Activated CD4-positive, alpha-beta T cell treated with anti-CD3 and anti-CD28 coated beads, Interleukin-2, amount 50 U/mL, for 4 hours (primary cell): ENCODE data around the gene RRP8.

Experiments used
- DNase-seq, 2 experiments: peaks; one replicate each; pipeline ENCODE4 v3.0.0-alpha.2; 2020

The RRP8 gene

DNA sequence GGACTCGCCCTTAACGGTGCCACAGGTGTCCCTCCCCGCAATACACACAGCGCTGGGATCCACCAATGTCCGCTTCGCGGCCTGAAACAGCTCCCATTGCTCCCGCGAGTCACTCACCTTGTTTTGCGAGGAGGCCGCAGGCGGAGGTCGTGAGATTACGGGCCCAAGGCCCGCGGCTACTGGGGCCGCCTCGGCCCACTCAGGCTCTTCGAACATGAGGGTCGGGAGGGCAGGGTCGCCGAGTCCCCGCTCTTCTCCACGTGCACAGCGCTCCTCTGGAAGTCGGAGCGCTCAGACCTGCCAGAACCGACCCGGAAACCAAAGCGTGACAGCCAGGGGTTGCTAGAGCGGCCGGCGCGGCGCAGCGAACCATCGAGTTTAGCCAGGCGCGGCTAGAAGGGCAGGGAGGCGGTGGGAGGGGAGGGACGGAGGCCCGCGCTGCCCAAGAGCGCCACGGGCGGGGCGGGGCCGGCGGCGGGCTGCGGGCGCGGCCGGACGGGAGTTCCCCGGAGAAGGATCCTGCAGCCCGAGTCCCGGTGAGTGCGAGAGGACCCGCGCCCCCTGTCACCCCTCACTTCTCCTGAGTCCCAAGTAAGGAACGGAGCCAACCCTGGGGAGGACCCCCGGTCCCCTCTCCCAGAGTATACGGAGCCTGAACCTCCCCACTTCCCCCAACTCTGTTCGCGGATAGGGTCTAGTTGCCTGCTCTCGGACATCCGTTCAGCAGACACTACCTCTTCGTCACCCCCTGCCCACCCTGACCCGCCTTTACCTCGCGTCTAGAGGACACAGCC, at the start of gene RRP8, which contains the start of gene ILK:
RRP8 (minus strand) TSS at position 330 of the 794 bp plus-strand sequence; CDS start at position 216, 114 bp downstream.
ILK (plus strand) TSS at position 488 of the 794 bp plus-strand sequence. CDS start 498 bp downstream, outside the sequence.
- DNase-seq, result peak; percentile 71 to 75

DNA sequence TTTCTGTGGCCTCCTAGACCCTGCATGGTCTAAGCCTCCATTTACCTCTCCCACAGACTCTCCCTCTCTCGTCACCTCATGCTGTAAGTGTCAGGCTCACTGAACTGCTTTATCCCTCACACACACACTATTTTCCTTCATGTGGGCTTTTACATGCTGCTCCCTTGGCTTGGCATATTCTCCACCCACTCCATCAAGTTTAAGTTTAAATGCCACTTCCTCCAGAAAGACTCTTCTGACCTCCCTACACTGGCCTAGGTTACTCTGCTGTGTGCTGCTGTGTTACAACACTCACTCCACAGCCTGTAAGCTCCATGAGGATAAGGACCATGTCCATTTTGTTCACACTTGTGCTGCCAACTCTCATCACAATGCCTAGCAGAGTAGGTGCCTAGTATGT, 49.7 kb upstream of the RRP8 start:
- DNase-seq, result no peak

DNA sequence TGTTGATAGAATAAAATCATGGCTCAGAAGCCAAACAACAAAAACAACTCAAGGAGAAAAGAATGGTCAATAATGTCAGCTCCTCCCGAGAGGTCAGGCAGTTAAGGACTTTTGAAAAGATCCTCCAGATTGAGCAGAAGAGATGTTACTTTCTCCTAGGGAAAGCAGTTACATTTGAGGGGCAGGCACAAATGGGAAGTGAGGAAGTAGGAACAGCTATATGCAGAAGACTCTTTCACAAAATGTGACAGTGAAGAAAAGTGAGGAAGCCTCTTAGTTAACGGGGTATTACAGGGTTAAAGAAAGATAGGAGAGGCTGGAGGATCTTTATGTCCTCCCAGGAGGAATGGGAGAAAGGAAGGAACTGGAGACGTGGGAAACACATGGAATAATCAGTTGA, 48.8 kb upstream of the RRP8 start:
- no peak for DNase-seq

DNA sequence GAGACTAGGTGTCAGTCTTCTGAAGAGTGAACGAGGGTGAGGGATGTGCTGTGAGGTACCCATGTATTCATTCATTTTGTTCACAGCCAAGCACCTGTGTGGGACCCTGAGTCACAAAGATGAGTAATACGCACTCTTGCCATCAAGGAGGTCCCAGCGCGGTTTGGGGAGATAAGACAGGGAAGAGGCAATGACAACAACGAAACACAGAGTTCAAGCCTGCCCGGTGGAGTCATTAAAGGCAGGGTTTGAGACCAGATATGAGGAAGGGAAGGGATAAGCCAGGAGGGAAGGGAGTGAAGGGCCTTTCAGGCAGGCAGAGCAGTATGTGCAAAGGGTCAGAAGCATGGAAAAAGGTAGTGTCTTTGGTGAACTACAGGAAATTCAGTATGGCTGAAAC, 47.6 kb upstream of the RRP8 start:
- peak in 1 of 2 experiments; percentile 12 for DNase-seq

DNA sequence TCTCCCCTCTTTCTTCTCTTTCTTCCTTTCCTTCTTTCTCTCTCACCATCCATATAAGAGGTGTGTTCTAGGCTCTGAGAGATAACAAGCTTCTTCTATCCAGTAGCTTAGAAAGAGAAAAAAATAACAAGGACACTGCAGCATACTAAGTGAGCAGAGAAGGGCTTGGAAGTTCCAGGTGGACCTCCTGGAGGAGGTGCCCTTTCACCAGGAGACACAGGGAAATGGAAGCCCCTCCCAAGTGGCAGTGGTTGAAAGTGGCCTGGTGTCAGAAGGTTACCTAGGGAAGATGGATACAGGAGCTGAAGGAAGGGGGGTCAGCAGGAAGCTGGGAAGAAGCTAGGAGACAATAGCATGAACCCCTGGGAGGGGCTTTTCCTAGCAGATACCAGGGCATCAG, 46.7 kb upstream of the RRP8 start:
- DNase-seq, result no peak

DNA sequence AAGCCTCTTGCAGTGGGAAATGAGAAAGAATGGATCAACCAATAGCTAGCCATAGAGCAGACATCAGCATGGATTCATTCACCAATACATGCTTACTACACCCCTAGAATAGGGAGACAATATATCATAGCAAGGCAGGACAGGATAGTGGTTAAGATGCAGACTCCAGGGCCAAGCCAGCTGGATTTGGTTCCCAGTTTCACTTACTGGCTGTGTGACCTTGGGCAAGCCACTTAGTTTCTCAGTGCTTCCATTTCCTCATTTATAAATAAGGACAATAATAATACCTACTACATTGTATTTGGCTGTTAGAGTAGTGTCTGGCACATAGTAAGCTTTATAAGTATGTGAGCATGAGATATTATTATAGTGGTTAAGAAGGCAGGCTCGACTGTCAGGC, 45.1 kb upstream of the RRP8 start:
- DNase-seq, result no peak

DNA sequence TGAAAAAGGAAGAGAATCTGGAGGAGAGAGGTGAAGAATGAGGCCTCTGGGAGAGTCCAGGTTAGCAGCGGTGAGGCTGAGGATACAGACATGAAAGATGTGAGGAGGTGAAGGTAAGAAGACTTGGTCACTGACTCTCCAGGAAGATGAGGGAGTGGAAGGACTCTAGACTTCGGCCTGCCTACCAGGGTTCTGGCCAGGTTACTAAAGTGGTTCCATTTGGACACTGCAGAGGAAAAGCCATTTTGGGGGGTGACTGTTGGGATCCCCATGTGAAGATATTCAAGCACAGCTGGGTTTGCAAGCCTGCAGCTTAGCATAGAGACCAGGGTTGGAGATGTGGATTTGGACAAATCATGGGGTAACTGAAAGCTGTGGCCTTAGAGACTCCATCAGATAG, 44.4 kb upstream of the RRP8 start:
- no peak for DNase-seq

DNA sequence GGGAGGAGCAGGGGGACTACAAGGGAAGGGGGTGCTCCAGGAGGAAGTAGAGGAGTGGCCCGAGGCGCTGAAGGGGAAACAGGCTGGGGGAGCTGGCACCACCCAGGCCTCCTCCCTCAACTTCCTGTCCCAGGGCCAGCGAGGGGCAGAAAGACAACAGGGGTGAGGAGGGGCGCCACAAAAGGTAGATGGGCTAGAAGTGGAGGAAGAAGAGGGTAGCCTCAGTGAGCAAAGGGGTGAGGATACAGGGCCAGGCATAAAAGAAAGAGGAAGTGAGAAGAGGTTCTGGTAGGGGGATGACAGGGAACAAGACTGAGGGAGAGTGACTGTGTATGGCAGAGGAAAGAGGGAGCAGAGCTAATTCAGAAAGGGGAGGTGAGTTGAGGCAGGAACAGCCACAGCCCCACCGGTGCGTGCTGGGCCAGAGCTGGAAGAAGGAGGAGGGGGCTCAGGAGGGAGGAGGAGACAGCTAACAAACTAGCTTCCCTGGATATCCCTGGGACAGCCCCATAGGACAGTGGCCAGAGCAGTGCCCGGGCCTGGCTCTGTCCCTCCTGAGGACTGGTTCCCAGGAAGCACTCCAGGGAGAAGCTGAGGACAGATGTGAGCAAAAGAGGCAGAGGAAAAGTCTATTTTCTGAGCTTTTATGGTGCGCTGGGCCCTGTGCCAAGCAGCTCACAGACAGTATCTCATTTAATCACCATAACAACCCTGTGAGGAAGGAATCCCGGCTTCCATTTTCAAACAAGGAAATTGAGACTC, 43.7 kb upstream of the RRP8 start:
- DNase-seq, result no peak

DNA sequence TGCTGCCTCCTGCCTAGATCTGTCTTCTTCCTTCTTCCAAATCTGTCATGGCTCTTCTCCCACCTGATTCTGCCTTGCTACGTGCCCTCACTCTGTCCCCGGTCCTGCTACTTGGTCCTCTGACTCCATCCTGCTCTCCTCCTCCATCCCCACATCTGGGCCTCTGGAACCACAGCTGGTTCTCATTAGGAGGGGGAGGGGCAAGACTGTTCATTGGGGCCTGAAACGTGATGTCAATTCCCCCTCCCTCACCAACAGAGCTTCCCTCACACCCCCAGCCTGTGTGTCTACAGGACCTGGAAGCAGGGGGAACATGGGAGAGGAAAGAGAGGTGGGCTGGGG, 43.1 kb upstream of the RRP8 start:
- DNase-seq, result no peak

DNA sequence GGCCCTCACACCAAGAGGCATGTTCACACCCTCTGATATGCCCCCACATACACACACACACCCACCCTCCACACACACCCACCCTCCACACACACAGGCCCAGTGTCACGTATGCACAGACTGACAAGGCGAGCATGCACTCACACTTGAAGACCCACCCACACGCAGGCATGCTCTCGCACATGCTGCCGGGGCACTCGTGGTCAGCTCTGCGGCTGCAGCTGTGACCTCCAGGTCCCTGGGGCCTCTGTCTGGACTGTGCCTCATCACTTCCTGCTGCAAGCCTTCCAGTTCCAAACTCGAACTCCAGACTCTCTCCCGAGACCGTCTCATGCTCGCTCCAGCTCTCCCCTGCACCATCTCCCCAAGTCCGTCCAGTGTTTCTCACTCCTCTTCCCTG, 42.7 kb upstream of the RRP8 start:
- DNase-seq, result no peak

DNA sequence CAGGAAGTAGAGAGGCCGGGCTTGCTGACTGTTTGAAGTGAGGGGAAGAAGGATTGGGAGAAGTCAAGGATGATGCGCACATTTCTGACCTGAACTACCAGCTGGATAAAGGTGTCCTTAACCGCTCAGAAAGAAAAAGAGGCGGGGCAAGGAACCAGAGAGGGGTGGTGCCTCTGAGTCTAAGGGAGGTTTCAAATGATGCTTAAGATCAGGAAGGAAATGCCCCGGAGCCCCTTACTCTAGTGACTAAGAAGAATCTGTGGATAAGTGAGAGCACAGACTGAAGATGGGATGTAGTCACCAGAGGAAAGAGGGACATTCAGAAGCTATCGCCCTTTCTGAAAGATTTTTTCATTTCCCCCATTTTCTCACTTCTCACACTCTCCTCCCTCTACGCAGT, 39.5 kb upstream of the RRP8 start:
- DNase-seq, result no peak

DNA sequence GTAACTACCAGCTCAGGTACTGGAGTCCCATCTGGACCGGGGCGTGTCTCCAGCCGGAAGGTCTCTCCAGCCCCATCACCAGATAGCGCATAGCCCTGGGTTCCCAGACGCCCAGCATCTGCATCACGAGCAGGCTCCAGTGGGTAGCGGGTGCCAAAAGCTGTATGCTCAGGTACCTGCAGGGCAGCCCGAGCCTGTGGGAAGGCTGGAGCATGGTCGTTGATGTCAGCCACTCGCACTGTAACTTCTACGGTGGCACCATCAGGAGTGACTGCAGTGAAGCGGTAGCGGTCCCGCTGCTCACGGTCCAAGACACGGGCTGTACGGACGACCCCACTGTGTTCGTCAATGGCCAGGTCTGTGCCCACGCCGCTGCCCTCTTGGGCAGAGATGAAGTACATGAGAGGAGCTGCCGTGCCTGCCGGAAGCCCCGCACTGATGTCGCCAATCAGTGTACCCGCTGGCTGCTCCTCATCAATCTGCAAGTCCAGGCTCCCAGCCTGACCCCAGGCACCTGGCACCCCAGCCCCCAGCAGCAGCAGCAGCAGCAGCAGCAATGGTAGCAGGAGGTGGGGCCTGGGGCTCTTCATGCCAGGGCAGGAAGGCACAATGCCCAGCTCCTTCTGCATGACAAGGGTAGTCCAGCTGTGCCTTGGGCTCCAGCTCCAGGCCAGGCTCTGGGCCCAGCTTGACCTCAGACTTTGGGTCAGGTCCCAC, 37.7 kb upstream of the RRP8 start:
- DNase-seq, result no peak

DNA sequence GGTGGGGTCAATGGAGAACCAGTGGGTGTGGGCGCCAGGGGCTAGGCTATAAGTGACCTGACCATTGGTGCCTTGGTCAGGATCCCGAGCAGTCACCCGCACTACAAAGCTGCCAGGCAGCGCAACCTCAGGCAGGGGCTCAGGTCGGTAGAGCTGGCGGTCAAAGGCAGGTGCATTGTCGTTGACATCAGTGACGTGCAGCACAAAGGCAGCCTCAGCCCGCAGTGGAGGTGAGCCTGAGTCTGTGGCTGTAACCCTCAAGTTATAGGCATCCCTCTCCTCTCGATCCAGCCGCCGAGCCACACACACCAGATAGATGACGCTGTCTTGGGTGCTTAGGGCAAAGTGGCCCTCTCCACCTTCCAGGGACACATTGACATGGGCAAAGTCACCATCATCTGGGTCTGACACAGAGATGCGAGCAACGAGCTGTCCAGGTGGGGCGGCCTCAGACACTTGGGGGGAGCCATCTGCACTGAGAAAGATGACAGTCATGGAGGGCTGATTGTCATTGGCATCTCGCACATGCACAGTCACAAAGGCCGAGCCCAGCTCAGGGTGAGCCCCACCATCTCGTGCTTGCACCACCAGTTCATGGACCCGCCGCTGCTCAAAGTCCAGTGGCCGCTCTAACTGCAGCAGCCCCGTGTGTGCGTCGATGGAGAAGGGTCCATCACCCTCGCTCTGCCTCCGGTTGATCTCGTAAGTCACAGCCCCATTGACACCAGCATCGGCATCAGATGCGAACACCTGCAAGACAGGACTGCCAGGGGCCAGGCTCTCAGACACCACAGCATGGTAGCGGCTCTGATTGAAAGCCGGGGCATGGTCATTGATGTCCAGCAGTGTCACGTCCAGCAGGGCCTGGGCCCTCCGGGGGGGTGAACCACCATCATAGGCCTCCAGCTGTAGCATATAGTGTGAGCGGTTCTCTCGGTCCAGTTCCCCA, 36.9 kb upstream of the RRP8 start:
- no peak for DNase-seq

DNA sequence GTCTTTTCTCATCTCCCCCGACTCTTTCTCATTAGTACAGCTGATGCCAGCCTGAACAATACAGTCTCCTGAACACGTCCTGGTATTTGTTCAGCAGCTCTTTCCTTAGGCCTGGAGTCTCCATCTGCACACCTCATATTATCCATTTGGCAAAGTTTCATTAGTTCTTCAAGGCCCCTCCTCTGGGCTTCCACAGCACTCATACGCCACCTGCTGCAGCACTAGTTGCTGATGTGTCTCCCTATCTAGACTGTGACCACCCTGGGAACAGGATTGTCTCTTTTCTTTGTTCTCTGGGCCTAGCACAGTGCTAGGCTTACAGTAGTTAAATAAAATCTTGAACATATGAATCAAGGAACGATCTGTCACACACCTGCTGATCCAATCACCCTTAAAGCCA, 35.0 kb upstream of the RRP8 start:
- no peak for DNase-seq

DNA sequence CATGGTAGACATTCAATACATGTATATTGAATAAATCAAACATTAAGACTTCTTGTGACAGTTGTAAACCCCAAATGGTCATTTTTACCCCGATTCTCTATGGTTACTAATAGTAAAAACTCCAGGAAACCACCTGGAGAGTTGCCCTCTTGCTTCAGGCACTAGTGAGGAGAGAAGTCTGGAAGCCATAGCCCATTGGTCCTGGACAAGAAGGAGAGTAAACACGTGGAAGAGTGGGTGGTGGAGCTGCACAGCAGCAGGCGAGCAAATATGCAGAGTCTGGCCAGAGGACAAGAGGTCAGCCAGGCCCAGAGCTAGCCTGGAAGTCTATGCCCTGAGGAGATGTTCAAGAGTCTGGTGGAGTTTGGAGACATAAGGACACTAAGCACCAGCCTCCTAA, 34.5 kb upstream of the RRP8 start:
- no peak for DNase-seq

DNA sequence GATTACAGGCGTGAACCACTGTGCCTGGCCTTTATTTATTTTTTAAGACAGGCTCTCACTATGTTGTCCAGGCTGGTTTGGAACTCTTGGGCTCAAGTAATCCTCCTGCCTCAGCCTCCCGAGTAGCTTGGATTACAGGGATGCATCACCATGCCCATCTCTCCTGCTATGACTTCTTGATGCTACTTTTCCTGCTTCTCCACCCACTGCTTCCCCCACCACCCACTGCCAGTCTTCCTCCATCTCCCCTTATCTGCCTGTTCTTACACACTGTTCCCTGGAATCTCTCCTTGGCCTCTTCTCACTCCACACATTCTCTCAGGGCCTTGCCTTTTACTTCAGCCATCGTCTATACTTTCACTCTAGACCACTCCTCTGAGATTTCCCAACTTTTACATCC, 33.1 kb upstream of the RRP8 start:
- no peak for DNase-seq

DNA sequence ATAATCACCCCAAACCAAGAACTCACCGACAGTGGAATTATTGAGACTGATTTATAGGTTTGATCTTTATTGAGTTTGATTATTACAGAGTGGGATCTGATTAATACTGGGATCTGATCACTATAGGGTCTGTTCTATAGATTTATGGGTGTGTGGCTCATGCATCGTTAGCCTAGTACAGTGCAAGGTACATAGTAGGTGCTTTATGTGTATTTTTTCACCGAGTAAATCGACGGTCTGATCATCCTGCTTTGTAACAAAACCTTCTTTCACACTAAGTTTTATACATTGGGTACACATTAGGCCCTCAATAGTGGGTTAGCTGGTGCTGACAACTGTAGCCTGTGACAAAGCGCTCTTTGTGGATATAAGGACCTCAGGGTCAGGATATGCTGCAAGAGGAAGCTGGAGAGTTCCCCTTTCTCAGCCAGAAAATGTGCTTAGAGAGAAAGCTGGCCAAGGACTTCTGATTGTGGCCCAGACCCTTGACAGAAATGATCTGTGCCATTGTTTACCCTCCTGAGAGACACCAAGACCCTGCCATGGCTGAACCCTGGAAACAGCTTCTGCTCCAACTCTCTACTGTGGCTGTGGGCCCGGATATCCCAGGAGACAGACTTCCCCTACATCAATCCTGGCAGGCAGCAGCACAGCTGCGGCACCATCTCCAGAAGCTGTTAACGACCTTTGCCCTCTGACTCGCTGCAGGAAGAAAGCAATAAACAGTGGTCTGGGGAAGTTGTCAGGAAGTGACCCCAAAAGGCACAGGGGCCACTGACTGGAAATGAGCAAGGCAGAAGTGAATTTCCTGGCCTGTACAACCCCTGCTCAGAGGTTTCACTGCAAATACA, 31.9 kb upstream of the RRP8 start:
- DNase-seq, result no peak

DNA sequence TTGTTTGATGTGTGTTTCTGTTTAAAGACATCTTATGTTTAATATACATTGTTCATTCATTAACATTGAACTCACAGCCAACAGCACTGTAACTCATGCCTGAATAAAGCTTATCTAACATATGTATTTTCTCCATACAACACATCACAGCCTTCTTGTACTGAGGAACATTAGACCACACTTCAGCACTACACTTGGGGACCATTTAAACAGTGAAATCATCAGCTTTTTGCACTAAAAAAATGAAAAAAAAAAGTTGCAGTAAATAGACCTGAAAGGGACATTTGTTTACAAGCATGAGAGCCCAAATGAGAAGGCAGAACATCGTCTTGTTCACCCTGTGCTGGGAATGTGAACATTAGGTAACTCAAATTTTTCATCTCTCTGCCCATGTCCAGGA, 31.1 kb upstream of the RRP8 start:
- no peak for DNase-seq

DNA sequence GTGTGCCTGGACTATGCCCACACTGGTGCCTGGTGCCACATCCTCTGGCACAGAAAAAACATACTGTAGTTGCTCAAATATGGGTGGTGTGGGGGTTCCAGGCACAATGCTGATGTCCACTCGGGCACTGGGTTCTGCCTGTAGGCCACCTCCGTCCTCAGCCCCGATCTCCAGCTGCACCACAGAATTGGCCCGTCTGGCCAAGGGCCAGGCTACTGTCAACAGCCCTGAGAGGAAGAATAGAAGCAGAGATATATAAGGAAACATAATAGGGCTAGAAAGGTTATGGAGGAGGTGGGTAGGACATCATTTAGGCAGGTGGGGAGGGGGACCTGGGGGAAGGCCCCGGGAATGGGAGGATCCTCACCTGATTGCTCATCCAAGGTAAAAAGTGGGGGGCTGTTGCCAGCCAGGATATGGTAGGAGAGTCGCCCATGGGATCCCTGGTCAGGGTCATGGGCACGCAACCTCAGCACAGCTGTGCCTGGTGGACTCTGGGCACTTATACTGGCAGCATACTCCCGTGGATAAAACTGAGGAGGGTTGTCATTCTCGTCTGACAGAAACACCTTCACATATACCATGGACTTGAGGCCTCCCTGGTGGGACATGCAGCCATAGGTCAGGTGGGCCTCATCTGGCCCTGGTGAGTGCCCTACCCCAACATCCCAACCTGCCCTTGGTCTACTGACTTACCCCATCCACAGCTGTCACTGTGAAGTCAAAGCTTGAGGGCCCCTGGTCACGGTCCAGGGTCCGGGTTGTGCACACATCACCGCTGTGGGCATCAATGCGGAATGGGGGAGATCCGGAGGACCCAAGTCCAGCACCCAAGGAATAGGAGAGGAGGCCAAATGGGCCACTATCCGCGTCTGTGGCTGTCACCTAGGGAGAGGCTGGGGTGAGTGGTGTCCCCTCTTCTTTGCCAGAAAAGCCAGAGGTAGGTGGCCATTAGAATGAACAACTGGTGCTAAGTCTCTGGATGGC, 30.3 kb upstream of the RRP8 start:
- DNase-seq, result no peak
